A673 (cell line): Measurements from ENCODE around the gene DISP3. TPM values are rescaled to one million over a fixed set of nuclear protein-coding genes. Genes with fewer than 3 reads are reported as not detected.

Source experiments
- BruUV-seq: library from RNA; stranded (reverse); fragments of 400-500 nt; replicated peaks from 2 replicates; lab custom pipeline; 2021; lab: Mats Ljungman, UMichigan
- CTCF ChIA-PET: fragments of 300-600 bp; sonication (Branson Sonifier 250); formaldehyde crosslinking; loops from one replicate; lab custom pipeline; 2022; ENCODE audit warnings: antibody characterized with exemption; lab: Charles Lee
- POLR2A ChIA-PET: fragments of 300-600 bp; sonication (Branson Sonifier 250); formaldehyde crosslinking; loops from one replicate; lab custom pipeline; 2022; ENCODE audit warnings: antibody characterized with exemption; ENCODE audit not compliant: low non-redundant PET; lab: Charles Lee
- DNase-seq: peaks from one replicate; pipeline ENCODE4 v3.0.0-alpha.2; 2015; ENCODE audit warnings: low spot score
- H3K27ac ChIP-seq: fragments of 200-600 bp; sonication (generic); 2 replicates; pipeline ENCODE4 v1.5.1; 2016; ENCODE audit warnings: mixed run types, low read depth, mild to moderate bottlenecking, mixed read lengths, antibody characterized with exemption, low read length; ENCODE audit not compliant: poor library complexity, severe bottlenecking
- H3K27me3 ChIP-seq: fragments of 200-600 bp; sonication (generic); replicated peaks from 2 replicates; pipeline ENCODE4 v1.6.1; 2017; ENCODE audit warnings: mixed run types, low read depth, mild to moderate bottlenecking, mixed read lengths, antibody characterized with exemption, low read length; ENCODE audit not compliant: insufficient read depth, poor library complexity
- H3K36me3 ChIP-seq: fragments of 200-600 bp; sonication (generic); 2 replicates; pipeline ENCODE4 v1.6.1; 2016; ENCODE audit warnings: mixed run types, mild to moderate bottlenecking, mixed read lengths, antibody characterized with exemption, low read length; ENCODE audit not compliant: insufficient read depth, poor library complexity, severe bottlenecking
- H3K4me1 ChIP-seq: fragments of 200-600 bp; sonication (generic); 2 replicates; pipeline ENCODE4 v1.6.1; 2017; ENCODE audit warnings: mixed run types, mild to moderate bottlenecking, mixed read lengths, antibody characterized with exemption, low read length; ENCODE audit not compliant: insufficient read depth, poor library complexity, severe bottlenecking
- H3K4me3 ChIP-seq: fragments of 200-600 bp; sonication (generic); 2 replicates; pipeline ENCODE4 v1.5.1; 2016; ENCODE audit warnings: low read depth, mixed run types, mild to moderate bottlenecking, mixed read lengths, low read length; ENCODE audit not compliant: poor library complexity, severe bottlenecking
- H3K9me3 ChIP-seq: fragments of 200-600 bp; sonication (generic); 2 replicates; pipeline ENCODE4 v1.6.1; 2016; ENCODE audit warnings: mixed run types, low read depth, mild to moderate bottlenecking, mixed read lengths, antibody characterized with exemption, low read length; ENCODE audit not compliant: poor library complexity, severe bottlenecking
- EZH2 ChIP-seq: fragments of 200-600 bp; sonication (generic); IDR thresholded peaks from 2 replicates; pipeline ENCODE4 v1.6.1; 2017; ENCODE audit warnings: borderline replicate concordance, low read depth, mild to moderate bottlenecking, mixed read lengths, antibody characterized with exemption, low read length; ENCODE audit not compliant: poor library complexity, severe bottlenecking
- intact Hi-C: fragments of 100-400 bp; cut with micrococcal nuclease; formaldehyde crosslinking; loops from one replicate; pipeline ENCODE4 v1.10.0; 2022; ENCODE audit not compliant: unreplicated experiment
- total RNA-seq: library from RNA; stranded (reverse); gene quantifications from 2 replicates; pipeline ENCODE4 v1.2.3, GENCODE V29; 2021
- TF ChIP-seq, protein P1 (sequence below): fragments of 300-800, 200-600 bp; sonication (generic); conservative IDR thresholded peaks from 2 replicates; pipeline ENCODE4 v1.5.1; 2017; ENCODE audit warnings: low read depth, mild to moderate bottlenecking, antibody characterized with exemption, low read length, moderate library complexity, mixed read lengths

DISP3 gene
- total RNA-seq, 1 experiment from 2014 or later: 0.49 TPM

DNA sequence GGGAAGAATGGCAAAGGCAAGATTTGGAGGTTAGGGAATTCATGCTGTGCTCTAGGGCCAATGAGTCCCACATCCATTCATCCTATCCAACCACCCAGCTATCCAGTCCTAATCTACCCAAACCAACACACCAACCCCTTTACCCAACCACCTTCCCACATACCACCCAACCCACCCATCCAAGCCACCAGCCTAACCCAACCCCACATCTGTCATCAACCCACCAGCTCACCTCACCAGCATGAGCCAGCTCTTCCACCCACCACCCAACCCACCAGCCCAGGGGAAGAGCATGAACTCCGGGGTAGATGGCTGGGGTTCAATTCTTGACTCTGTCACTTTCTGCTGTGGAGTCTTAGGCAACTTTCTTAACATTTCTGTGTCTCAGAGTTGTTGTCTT is 35.9 kb upstream of the DISP3 start:
- peaks cover 73% of the 10 kb centered on the region for H3K27me3 ChIP-seq
- intact Hi-C loops: no loop called here
- TF ChIP-seq, protein P1, sequence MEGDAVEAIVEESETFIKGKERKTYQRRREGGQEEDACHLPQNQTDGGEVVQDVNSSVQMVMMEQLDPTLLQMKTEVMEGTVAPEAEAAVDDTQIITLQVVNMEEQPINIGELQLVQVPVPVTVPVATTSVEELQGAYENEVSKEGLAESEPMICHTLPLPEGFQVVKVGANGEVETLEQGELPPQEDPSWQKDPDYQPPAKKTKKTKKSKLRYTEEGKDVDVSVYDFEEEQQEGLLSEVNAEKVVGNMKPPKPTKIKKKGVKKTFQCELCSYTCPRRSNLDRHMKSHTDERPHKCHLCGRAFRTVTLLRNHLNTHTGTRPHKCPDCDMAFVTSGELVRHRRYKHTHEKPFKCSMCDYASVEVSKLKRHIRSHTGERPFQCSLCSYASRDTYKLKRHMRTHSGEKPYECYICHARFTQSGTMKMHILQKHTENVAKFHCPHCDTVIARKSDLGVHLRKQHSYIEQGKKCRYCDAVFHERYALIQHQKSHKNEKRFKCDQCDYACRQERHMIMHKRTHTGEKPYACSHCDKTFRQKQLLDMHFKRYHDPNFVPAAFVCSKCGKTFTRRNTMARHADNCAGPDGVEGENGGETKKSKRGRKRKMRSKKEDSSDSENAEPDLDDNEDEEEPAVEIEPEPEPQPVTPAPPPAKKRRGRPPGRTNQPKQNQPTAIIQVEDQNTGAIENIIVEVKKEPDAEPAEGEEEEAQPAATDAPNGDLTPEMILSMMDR: no peak
- TF ChIP-seq EZH2: no peak
- ChIA-PET CTCF (no interaction called here), POLR2A (interaction anchor here (0.7 kb wide), 1 partner anchor 199 kb away, joined by 4 read pairs; no protein-coding TSS in a partner anchor)
- no peak for DNase-seq
- no peaks in the 10 kb centered on the region for H3K9me3 ChIP-seq
- no TSS peak for BruUV-seq
- no peak overlapping the region for H3K27ac ChIP-seq
- no peaks in the 10 kb centered on the region for H3K36me3 ChIP-seq
- H3K4me3 ChIP-seq: no peak overlapping the region
- no peaks in the 10 kb centered on the region for H3K4me1 ChIP-seq

DNA sequence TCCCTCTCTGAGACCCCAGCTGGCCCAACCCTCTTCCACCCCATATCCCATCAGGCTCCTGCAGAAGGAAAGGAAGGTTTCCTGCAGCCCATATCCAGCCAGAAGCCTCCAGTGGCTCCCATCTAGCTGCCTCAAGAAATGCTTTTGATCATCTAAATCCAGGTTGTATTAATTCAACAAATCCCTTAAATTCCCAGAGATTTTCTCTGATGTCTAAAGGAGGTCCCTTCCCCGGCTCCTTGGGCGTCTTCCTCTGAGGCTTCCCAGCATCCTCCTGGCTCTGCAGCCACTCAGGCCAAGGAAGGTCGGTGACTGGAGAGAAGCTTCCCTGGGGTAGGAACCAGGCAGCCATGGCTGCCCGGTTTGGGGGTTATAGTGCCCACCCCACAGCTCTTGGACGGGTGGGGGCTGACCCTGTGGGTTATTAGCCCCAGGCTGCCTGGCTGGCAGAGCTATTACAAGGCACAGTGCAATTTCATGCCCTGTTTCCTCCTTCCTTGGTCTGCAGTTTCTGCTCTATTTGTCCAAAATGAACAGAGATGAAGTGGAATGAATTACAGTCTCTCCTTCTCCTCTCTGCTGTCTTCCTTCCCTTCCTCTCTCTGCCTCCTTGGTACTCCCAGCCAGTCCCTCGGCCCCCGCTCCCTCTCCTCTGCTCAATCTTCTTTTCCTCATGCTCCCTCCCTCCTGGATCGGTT is 34.8 kb upstream of the DISP3 start:
- POLR2A ChIA-PET: no interaction called here
- BruUV-seq: no TSS peak

DNA sequence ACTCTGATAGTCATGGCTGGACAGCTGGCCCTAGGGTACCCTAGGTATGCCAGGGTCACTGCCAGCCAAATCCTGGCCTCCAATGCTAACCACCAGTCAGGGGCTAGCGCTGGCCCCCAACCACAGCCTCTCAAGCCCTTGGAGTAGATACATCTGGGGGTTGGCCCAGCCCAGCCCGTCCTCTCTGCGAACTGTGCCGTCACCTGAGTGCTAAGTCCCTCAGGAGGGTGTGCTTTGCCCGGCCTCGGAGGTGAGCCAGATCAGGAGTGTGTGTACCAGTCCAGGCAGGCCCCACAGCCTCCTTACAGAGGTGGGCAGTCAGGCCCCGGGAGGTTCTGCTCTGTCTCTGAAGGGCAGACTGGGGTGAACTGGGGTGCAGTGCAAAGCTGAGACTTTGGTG is 34.0 kb upstream of the DISP3 start:
- intact Hi-C loops: no loop called here
- TF ChIP-seq, protein P1: no peak
- TF ChIP-seq EZH2: no peak
- H3K27me3 ChIP-seq: peaks cover 66% of the 10 kb centered on the region
- no peaks in the 10 kb centered on the region for H3K4me1 ChIP-seq
- no peak overlapping the region for H3K4me3 ChIP-seq
- ChIA-PET CTCF (no interaction called here), POLR2A (no interaction called here)
- no peaks in the 10 kb centered on the region for H3K9me3 ChIP-seq
- H3K36me3 ChIP-seq: no peaks in the 10 kb centered on the region
- no peak overlapping the region for H3K27ac ChIP-seq
- BruUV-seq: no TSS peak
- no peak for DNase-seq

More for the DNA sequence above, 34.8 kb upstream of the DISP3 start:
- no peak for DNase-seq
- no peaks in the 10 kb centered on the region for H3K36me3 ChIP-seq
- CTCF ChIA-PET: no interaction called here
- intact Hi-C loops: no loop called here
- no peaks in the 10 kb centered on the region for H3K4me1 ChIP-seq
- H3K9me3 ChIP-seq: no peaks in the 10 kb centered on the region
- TF ChIP-seq, protein P1: no peak
- TF ChIP-seq EZH2: no peak
- peaks cover 71% of the 10 kb centered on the region for H3K27me3 ChIP-seq
- no peak overlapping the region for H3K27ac ChIP-seq
- no peak overlapping the region for H3K4me3 ChIP-seq
